Mammary epithelial cell (primary cell): ENCODE measurements around the gene STIM1.

Experiments used
- EZH2 ChIP-seq: IDR thresholded peaks from 2 replicates; pipeline ENCODE4 v1.6.1; 2012; ENCODE audit warnings: low read length, inconsistent platforms, borderline replicate concordance
- TF ChIP-seq, protein P1 (sequence below), 2 donors: IDR thresholded peaks in 1 of 2; conservative IDR thresholded peaks in 1 of 2; 2 replicates each; pipeline ENCODE4 v1.5.1; 2011 to 2012; ENCODE audit warnings: inconsistent platforms in 2 of 2, low read length in 2 of 2, mild to moderate bottlenecking in 2 of 2, control low read depth in 1 of 2, low read depth in 1 of 2; ENCODE audit not compliant: insufficient read depth in 1 of 2; ENCODE audit errors: extremely low read depth in 1 of 2

DNA sequence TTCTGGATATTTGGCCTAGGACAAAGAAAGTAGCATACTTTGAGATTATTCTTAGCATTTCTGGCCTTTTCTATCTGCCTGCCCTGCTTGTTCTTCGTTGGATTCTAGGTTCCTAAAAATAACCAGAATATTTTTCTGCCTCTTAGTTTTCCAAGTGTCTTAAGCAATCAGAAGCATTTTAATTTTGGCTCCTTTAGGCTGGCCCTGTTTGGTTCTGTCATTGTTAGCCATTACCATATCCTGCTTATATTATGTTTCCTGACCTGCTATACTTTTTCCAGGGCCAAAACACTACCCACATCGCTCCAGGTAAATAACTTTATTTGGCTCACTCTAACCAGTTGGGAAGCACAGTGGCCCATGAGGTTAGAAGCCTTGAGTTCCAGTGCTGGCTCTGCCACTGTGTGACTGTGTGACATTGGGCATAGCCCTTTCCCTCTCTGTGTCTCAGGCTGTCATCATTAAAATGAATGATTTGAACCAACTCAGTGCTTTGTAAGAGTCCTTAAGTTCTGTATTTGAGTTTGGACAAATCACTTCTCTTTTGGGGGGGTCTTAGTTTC lies 91.1 kb downstream of the STIM1 start:
- TF ChIP-seq, protein P1, sequence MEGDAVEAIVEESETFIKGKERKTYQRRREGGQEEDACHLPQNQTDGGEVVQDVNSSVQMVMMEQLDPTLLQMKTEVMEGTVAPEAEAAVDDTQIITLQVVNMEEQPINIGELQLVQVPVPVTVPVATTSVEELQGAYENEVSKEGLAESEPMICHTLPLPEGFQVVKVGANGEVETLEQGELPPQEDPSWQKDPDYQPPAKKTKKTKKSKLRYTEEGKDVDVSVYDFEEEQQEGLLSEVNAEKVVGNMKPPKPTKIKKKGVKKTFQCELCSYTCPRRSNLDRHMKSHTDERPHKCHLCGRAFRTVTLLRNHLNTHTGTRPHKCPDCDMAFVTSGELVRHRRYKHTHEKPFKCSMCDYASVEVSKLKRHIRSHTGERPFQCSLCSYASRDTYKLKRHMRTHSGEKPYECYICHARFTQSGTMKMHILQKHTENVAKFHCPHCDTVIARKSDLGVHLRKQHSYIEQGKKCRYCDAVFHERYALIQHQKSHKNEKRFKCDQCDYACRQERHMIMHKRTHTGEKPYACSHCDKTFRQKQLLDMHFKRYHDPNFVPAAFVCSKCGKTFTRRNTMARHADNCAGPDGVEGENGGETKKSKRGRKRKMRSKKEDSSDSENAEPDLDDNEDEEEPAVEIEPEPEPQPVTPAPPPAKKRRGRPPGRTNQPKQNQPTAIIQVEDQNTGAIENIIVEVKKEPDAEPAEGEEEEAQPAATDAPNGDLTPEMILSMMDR (conservative IDR thresholded peaks at IDR 0.05 in 1 of 2, IDR thresholded peaks at IDR 0.05 in 1 of 2; ENCODE audit: extremely low read depth in 1 of 2, insufficient read depth in 1 of 2, low read depth in 1 of 2, low read length in 2 of 2), result no peak
- no peak for TF ChIP-seq EZH2
